GM21528 (cell line): ENCODE measurements around the gene NPTN.
"Not testable (repeated sequence)": the region's sequence is repeated elsewhere in the genome, so short reads cannot be mapped to it uniquely, and the experiment has no call there.

ENCODE experiments used
- ATAC-seq: cut with Tn5 transposase; IDR thresholded peaks from one replicate; pipeline ENCODE4 v1.9.1; 2021; ENCODE audit warnings: mild to moderate bottlenecking, moderate library complexity; ENCODE audit not compliant: unreplicated experiment, low FRiP score

The NPTN gene

GRCh38 chr15:73602446-73602843, 30.7 kb downstream of the NPTN start:
- ATAC-seq, result no peak

- no peak for ATAC-seq
Measured at GRCh38 chr15:73601451-73602445, 31.4 kb downstream of the NPTN start.

GRCh38 chr15:73600413-73601335, 32.5 kb downstream of the NPTN start:
- ATAC-seq, result no peak

- ATAC-seq, result no peak
Measured at GRCh38 chr15:73599934-73600333, 33.3 kb downstream of the NPTN start.

- ATAC-seq, result no peak
Measured at GRCh38 chr15:73598530-73599160, 34.5 kb downstream of the NPTN start.

GRCh38 chr15:73597036-73597638, 36.1 kb downstream of the NPTN start:
- ATAC-seq, result no peak

GRCh38 chr15:73596174-73596573, 37.0 kb downstream of the NPTN start:
- no peak for ATAC-seq

- ATAC-seq, result no peak
Measured at GRCh38 chr15:73594109-73594508, 39.1 kb downstream of the NPTN start.

- no peak for ATAC-seq
Measured at GRCh38 chr15:73593304-73594074, 39.7 kb downstream of the NPTN start.

- ATAC-seq, result no peak
Measured at GRCh38 chr15:73590263-73590662, 42.9 kb downstream of the NPTN start.

GRCh38 chr15:73589766-73590165, 43.4 kb downstream of the NPTN start:
- no peak for ATAC-seq

GRCh38 chr15:73585871-73586654, 47.1 kb downstream of the NPTN start:
- no peak for ATAC-seq

GRCh38 chr15:73584699-73585420, 48.3 kb downstream of the NPTN start:
- ATAC-seq, result no peak

GRCh38 chr15:73583544-73583943, 49.6 kb downstream of the NPTN start:
- ATAC-seq, result no peak

- ATAC-seq, result no peak
Measured at GRCh38 chr15:73582851-73583379, 50.3 kb downstream of the NPTN start.

GRCh38 chr15:73578026-73578425, 55.2 kb downstream of the NPTN start:
- ATAC-seq, result no peak

- ATAC-seq, result not testable (repeated sequence)
Measured at GRCh38 chr15:73577593-73577992, 55.6 kb downstream of the NPTN start.
